HCT116 (cell line): ENCODE measurements around the gene DPP10. TPM values are rescaled to one million over a fixed set of nuclear protein-coding genes. Genes with fewer than 3 reads are reported as not detected.

Experiments used
- ATAC-seq: fragments of 200-7000 bp; cut with Tn5 transposase; 2 replicates; pipeline ENCODE4 v1.9.1; 2020; ENCODE audit warnings: mild to moderate bottlenecking, moderate library complexity
- BruUV-seq: library from RNA; stranded (reverse); fragments of 400-500 nt; replicated peaks from 2 replicates; lab custom pipeline; 2021; lab: Mats Ljungman, UMichigan
- CTCF ChIA-PET: fragments of 300-600 bp; sonication (Branson Sonifier 250); formaldehyde crosslinking; loops from one replicate; lab custom pipeline; 2021; ENCODE audit warnings: antibody characterized with exemption; lab: Charles Lee
- POLR2A ChIA-PET: fragments of 300-600, 350-600 bp; sonication (Branson Sonifier 250); formaldehyde crosslinking; loops from one replicate; lab custom pipeline; 2021; ENCODE audit warnings: antibody characterized with exemption; lab: Charles Lee
- RAD21 ChIA-PET, 2 experiments: fragments of 300-600 bp; sonication (Branson Sonifier 250); formaldehyde crosslinking; loops; one replicate each; lab custom pipeline; 2023; ENCODE audit warnings: low total read pairs in 2 of 2; ENCODE audit not compliant: uncharacterized antibody in 2 of 2, unreplicated experiment in 2 of 2, low non-redundant PET in 1 of 2; lab: Charles Lee
- DNase-seq: peaks from one replicate; pipeline ENCODE4 v3.0.0-alpha.2; 2010; ENCODE audit warnings: low read depth, low spot score
- H2AFZ ChIP-seq: fragments of 200-600 bp; shearing (Covaris generic), sonication (generic); 2 replicates; pipeline ENCODE4 v1.6.1; 2017; ENCODE audit warnings: low read depth, mixed run types, mixed read lengths, antibody characterized with exemption, low read length; ENCODE audit not compliant: poor library complexity, severe bottlenecking
- H3K27ac ChIP-seq: 2 replicates; pipeline ENCODE4 v1.5.1; 2012; ENCODE audit warnings: low read depth, low read length
- H3K27me3 ChIP-seq: fragments of 200-600 bp; sonication (generic); 2 replicates; pipeline ENCODE4 v1.6.1; 2016; ENCODE audit warnings: mixed run types, low read length, mixed read lengths; ENCODE audit not compliant: insufficient read depth
- H3K36me3 ChIP-seq, 2 experiments: fragments of 200-500 bp in 1 of 2; fragments of 200-600 bp in 1 of 2; sonication (Bioruptor generic) in 1 of 2; sonication (generic) in 1 of 2; 2 replicates each; pipeline versions ENCODE4 v1.5.1 to v1.6.1; 2014 to 2016; ENCODE audit warnings: low read length in 2 of 2, inconsistent platforms in 1 of 2, mixed read lengths in 1 of 2, mixed run types in 1 of 2; ENCODE audit not compliant: insufficient read depth in 2 of 2, control insufficient read depth in 1 of 2
- H3K4me1 ChIP-seq, 2 experiments: fragments of 200-600 bp in 1 of 2; sonication (generic) in 1 of 2; 2 replicates each; pipeline versions ENCODE4 v1.5.1 to v1.6.1; 2012 to 2017; ENCODE audit warnings: low read length in 2 of 2, inconsistent platforms in 1 of 2, mild to moderate bottlenecking in 1 of 2, mixed read lengths in 1 of 2, mixed run types in 1 of 2, moderate library complexity in 1 of 2; ENCODE audit not compliant: insufficient read depth in 2 of 2, control insufficient read depth in 1 of 2
- H3K4me2 ChIP-seq: fragments of 200-600 bp; sonication (generic); 2 replicates; pipeline ENCODE4 v1.6.1; 2017; ENCODE audit warnings: mixed run types, low read length, mixed read lengths
- H3K4me3 ChIP-seq, 2 experiments: fragments of 200-600 bp in 1 of 2; sonication (generic) in 1 of 2; replicated peaks in 1 of 2; 2 replicates each; pipeline ENCODE4 v1.5.1; 2011 to 2016; ENCODE audit warnings: low read length in 2 of 2, control low read depth in 1 of 2, low read depth in 1 of 2, mild to moderate bottlenecking in 1 of 2, mixed read lengths in 1 of 2, mixed run types in 1 of 2
- H3K79me2 ChIP-seq: fragments of 200-600 bp; sonication (generic); 2 replicates; pipeline ENCODE4 v1.6.1; 2017; ENCODE audit warnings: mild to moderate bottlenecking, mixed run types, low read length, moderate library complexity, mixed read lengths; ENCODE audit not compliant: insufficient read depth
- H3K9ac ChIP-seq: fragments of 200-600 bp; sonication (generic); 2 replicates; pipeline ENCODE4 v1.6.1; 2016; ENCODE audit warnings: low read length, mixed read lengths
- H3K9me2 ChIP-seq: fragments of 200-600 bp; sonication (generic), shearing (Covaris generic); 2 replicates; pipeline ENCODE4 v1.6.1; 2017; ENCODE audit warnings: mixed run types, mild to moderate bottlenecking, moderate library complexity; ENCODE audit not compliant: insufficient read depth
- H3K9me3 ChIP-seq, 2 experiments: fragments of 200-500 bp in 1 of 2; fragments of 200-600 bp in 1 of 2; sonication (Bioruptor generic) in 1 of 2; sonication (generic) in 1 of 2; 2 replicates each; pipeline ENCODE4 v1.6.1; 2014 to 2017; ENCODE audit warnings: low read length in 2 of 2, mixed read lengths in 2 of 2, inconsistent platforms in 1 of 2, low read depth in 1 of 2, mild to moderate bottlenecking in 1 of 2, mixed run types in 1 of 2, moderate library complexity in 1 of 2; ENCODE audit not compliant: control insufficient read depth in 1 of 2, insufficient read depth in 1 of 2
- H4K20me1 ChIP-seq: fragments of 200-600 bp; sonication (generic), shearing (Covaris generic); 2 replicates; pipeline ENCODE4 v1.6.1; 2017; ENCODE audit warnings: mixed run types, mild to moderate bottlenecking, moderate library complexity; ENCODE audit not compliant: insufficient read depth
- CBX3 ChIP-seq: IDR thresholded peaks from 2 replicates; pipeline ENCODE4 v1.6.1; 2012; ENCODE audit warnings: low read depth
- CEBPB ChIP-seq: IDR thresholded peaks from 2 replicates; pipeline ENCODE4 v1.6.1; 2012; ENCODE audit warnings: low read depth
- EGR1 ChIP-seq: IDR thresholded peaks from 2 replicates; pipeline ENCODE4 v1.6.1; 2012; ENCODE audit warnings: low read depth
- ELF1 ChIP-seq: IDR thresholded peaks from 2 replicates; pipeline ENCODE4 v1.6.1; 2012; ENCODE audit warnings: low read depth, borderline replicate concordance
- EZH2 ChIP-seq: fragments of 200-600 bp; sonication (generic); IDR thresholded peaks from 2 replicates; pipeline ENCODE4 v1.6.1; 2017; ENCODE audit warnings: antibody characterized with exemption, mixed run types
- EZH2phosphoT487 ChIP-seq: fragments of 200-600 bp; IDR thresholded peaks from 2 replicates; pipeline ENCODE4 v1.6.1; 2018; ENCODE audit warnings: antibody characterized with exemption, borderline replicate concordance
- FOSL1 ChIP-seq: IDR thresholded peaks from 2 replicates; pipeline ENCODE4 v1.6.1; 2012; ENCODE audit warnings: low read depth
- JUND ChIP-seq: IDR thresholded peaks from 2 replicates; pipeline ENCODE4 v1.6.1; 2012
- POLR2A ChIP-seq: IDR thresholded peaks from 2 replicates; pipeline ENCODE4 v1.7.0; 2011; ENCODE audit warnings: borderline replicate concordance; ENCODE audit not compliant: insufficient read depth, insufficient read length; ENCODE audit errors: extremely low read depth
- RAD21 ChIP-seq: IDR thresholded peaks from 2 replicates; pipeline ENCODE4 v1.6.1; 2012; ENCODE audit warnings: low read depth, mild to moderate bottlenecking
- SP1 ChIP-seq: IDR thresholded peaks from 2 replicates; pipeline ENCODE4 v1.6.1; 2012; ENCODE audit warnings: low read depth
- SRF ChIP-seq: IDR thresholded peaks from 2 replicates; pipeline ENCODE4 v1.6.1; 2012; ENCODE audit warnings: low read depth
- TCF7L2 ChIP-seq: IDR thresholded peaks from 2 replicates; pipeline ENCODE4 v1.7.0; 2011; ENCODE audit warnings: borderline replicate concordance, inconsistent platforms; ENCODE audit not compliant: insufficient read depth, insufficient read length; ENCODE audit errors: extremely low read depth
- YY1 ChIP-seq: IDR thresholded peaks from 2 replicates; pipeline ENCODE4 v1.6.1; 2011; ENCODE audit warnings: low read length, low read depth, moderate library complexity, mild to moderate bottlenecking; ENCODE audit not compliant: insufficient replicate concordance; ENCODE audit errors: extremely low read depth
- ZFX ChIP-seq: fragments of 450-650 bp; IDR thresholded peaks from 2 replicates; pipeline ENCODE4 v1.6.1; 2017
- intact Hi-C: fragments of 100-400 bp; cut with micrococcal nuclease; formaldehyde crosslinking; loops from 2 replicates; pipeline ENCODE4 v1.10.0; 2022
- total RNA-seq: library from RNA; stranded (reverse); gene quantifications from one replicate; pipeline ENCODE4 v1.2.1, GENCODE V29; 2021; ENCODE audit not compliant: unreplicated experiment
- TF ChIP-seq, protein P1 (sequence below), 3 experiments: fragments of 200-600 bp in 1 of 3; sonication (generic) in 1 of 3; IDR thresholded peaks in 2 of 3; conservative IDR thresholded peaks in 1 of 3; 2 replicates each; pipeline ENCODE4 v1.5.1; 2012 to 2017; ENCODE audit warnings: low read depth in 2 of 3, low read length in 2 of 3, antibody characterized with exemption in 1 of 3, borderline replicate concordance in 1 of 3, control low read depth in 1 of 3, mild to moderate bottlenecking in 1 of 3, mixed read lengths in 1 of 3, mixed run types in 1 of 3, moderate library complexity in 1 of 3; ENCODE audit not compliant: insufficient read depth in 1 of 3
- TF ChIP-seq, protein P2 (sequence below): IDR thresholded peaks from 2 replicates; pipeline ENCODE4 v1.6.1; 2012; ENCODE audit warnings: low read depth
- TF ChIP-seq, protein P3 (sequence below): IDR thresholded peaks from 2 replicates; pipeline ENCODE4 v1.6.1; 2011; ENCODE audit warnings: mild to moderate bottlenecking, low read length, moderate library complexity; ENCODE audit not compliant: insufficient replicate concordance; ENCODE audit errors: extremely low read depth
- TF ChIP-seq, protein P4 (sequence below): IDR thresholded peaks from 2 replicates; pipeline ENCODE4 v1.6.1; 2012
- TF ChIP-seq, protein P5 (sequence below): IDR thresholded peaks from 2 replicates; pipeline ENCODE4 v1.6.1; 2012

DPP10 gene
- total RNA-seq, 1 experiment from 2014 or later, result not detected

DNA sequence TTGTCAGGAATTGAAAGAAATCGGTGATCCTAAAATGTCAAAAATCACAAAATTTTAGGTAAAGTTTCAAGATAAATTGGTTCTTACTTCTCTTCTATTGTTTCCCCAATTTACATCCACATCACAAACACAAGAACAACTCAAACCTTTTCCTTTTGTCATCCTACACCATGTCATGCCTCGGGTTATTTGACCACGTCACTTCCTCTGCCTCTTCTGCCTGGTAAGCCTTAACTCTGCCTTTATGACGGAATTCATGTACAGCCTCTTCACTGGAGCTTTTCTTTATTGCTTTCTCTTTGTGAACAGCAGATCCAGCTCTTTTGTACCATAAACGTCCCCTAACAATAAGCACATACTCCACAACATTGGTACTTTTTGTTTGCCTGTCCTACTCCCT, 258.0 kb downstream of the DPP10 start:
- TF ChIP-seq CBX3, result no peak
- TF ChIP-seq EZH2phosphoT487, result no peak
- TF ChIP-seq, protein P1, sequence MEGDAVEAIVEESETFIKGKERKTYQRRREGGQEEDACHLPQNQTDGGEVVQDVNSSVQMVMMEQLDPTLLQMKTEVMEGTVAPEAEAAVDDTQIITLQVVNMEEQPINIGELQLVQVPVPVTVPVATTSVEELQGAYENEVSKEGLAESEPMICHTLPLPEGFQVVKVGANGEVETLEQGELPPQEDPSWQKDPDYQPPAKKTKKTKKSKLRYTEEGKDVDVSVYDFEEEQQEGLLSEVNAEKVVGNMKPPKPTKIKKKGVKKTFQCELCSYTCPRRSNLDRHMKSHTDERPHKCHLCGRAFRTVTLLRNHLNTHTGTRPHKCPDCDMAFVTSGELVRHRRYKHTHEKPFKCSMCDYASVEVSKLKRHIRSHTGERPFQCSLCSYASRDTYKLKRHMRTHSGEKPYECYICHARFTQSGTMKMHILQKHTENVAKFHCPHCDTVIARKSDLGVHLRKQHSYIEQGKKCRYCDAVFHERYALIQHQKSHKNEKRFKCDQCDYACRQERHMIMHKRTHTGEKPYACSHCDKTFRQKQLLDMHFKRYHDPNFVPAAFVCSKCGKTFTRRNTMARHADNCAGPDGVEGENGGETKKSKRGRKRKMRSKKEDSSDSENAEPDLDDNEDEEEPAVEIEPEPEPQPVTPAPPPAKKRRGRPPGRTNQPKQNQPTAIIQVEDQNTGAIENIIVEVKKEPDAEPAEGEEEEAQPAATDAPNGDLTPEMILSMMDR (IDR thresholded peaks at IDR 0.05 in 2 of 3, conservative IDR thresholded peaks at IDR 0.05 in 1 of 3; ENCODE audit: borderline replicate concordance in 1 of 3, insufficient read depth in 1 of 3, low read depth in 2 of 3, low read length in 2 of 3), result no peak
- no peak for TF ChIP-seq EZH2
- no peak for TF ChIP-seq JUND
- no peak for TF ChIP-seq EGR1
- TF ChIP-seq TCF7L2, result no peak
- TF ChIP-seq ELF1, result no peak
- TF ChIP-seq YY1, result no peak
- TF ChIP-seq, protein P2, sequence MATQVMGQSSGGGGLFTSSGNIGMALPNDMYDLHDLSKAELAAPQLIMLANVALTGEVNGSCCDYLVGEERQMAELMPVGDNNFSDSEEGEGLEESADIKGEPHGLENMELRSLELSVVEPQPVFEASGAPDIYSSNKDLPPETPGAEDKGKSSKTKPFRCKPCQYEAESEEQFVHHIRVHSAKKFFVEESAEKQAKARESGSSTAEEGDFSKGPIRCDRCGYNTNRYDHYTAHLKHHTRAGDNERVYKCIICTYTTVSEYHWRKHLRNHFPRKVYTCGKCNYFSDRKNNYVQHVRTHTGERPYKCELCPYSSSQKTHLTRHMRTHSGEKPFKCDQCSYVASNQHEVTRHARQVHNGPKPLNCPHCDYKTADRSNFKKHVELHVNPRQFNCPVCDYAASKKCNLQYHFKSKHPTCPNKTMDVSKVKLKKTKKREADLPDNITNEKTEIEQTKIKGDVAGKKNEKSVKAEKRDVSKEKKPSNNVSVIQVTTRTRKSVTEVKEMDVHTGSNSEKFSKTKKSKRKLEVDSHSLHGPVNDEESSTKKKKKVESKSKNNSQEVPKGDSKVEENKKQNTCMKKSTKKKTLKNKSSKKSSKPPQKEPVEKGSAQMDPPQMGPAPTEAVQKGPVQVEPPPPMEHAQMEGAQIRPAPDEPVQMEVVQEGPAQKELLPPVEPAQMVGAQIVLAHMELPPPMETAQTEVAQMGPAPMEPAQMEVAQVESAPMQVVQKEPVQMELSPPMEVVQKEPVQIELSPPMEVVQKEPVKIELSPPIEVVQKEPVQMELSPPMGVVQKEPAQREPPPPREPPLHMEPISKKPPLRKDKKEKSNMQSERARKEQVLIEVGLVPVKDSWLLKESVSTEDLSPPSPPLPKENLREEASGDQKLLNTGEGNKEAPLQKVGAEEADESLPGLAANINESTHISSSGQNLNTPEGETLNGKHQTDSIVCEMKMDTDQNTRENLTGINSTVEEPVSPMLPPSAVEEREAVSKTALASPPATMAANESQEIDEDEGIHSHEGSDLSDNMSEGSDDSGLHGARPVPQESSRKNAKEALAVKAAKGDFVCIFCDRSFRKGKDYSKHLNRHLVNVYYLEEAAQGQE, result no peak
- TF ChIP-seq, protein P3, sequence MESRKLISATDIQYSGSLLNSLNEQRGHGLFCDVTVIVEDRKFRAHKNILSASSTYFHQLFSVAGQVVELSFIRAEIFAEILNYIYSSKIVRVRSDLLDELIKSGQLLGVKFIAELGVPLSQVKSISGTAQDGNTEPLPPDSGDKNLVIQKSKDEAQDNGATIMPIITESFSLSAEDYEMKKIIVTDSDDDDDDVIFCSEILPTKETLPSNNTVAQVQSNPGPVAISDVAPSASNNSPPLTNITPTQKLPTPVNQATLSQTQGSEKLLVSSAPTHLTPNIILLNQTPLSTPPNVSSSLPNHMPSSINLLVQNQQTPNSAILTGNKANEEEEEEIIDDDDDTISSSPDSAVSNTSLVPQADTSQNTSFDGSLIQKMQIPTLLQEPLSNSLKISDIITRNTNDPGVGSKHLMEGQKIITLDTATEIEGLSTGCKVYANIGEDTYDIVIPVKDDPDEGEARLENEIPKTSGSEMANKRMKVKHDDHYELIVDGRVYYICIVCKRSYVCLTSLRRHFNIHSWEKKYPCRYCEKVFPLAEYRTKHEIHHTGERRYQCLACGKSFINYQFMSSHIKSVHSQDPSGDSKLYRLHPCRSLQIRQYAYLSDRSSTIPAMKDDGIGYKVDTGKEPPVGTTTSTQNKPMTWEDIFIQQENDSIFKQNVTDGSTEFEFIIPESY, result no peak
- no peak for TF ChIP-seq POLR2A
- TF ChIP-seq, protein P4, sequence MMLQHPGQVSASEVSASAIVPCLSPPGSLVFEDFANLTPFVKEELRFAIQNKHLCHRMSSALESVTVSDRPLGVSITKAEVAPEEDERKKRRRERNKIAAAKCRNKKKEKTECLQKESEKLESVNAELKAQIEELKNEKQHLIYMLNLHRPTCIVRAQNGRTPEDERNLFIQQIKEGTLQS, result no peak
- TF ChIP-seq SP1, result no peak
- no peak for TF ChIP-seq FOSL1
- TF ChIP-seq RAD21, result no peak
- TF ChIP-seq ZFX, result no peak
- TF ChIP-seq, protein P5, sequence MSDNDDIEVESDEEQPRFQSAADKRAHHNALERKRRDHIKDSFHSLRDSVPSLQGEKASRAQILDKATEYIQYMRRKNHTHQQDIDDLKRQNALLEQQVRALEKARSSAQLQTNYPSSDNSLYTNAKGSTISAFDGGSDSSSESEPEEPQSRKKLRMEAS, result no peak
- no peak for TF ChIP-seq CEBPB
- TF ChIP-seq SRF, result no peak
- Histone ChIP-seq H3K36me3 (no peaks in the 10 kb centered on the region), H2AFZ (no peak overlapping the region), H3K9me2 (no peaks in the 10 kb centered on the region), H3K27me3 (no peaks in the 10 kb centered on the region), H3K4me1 (no peaks in the 10 kb centered on the region), H4K20me1 (no peaks in the 10 kb centered on the region), H3K4me3 (no peak overlapping the region), H3K79me2 (no peaks in the 10 kb centered on the region), H3K9ac (no peak overlapping the region), H3K4me2 (no peak overlapping the region), H3K9me3 (peaks cover 0 to 27% of the 10 kb centered on the region in 2 experiments; a peak in 1 of 4 replicates), H3K27ac (no peak overlapping the region)
- ATAC-seq, result no peak
- no peak for DNase-seq
- ChIA-PET POLR2A (no interaction called here), CTCF (no interaction called here), RAD21 (no interaction called here)
- no TSS peak for BruUV-seq
- intact Hi-C loops, result no loop called here
